ENCODE measurements around the gene USP31. TPM values are rescaled to one million over a fixed set of nuclear protein-coding genes. Genes with fewer than 3 reads are reported as not detected.

Gene USP31
- total and polyA plus RNA-seq, 2 donors from 2014 or later, result 3.5 to 19.7 TPM

DNA sequence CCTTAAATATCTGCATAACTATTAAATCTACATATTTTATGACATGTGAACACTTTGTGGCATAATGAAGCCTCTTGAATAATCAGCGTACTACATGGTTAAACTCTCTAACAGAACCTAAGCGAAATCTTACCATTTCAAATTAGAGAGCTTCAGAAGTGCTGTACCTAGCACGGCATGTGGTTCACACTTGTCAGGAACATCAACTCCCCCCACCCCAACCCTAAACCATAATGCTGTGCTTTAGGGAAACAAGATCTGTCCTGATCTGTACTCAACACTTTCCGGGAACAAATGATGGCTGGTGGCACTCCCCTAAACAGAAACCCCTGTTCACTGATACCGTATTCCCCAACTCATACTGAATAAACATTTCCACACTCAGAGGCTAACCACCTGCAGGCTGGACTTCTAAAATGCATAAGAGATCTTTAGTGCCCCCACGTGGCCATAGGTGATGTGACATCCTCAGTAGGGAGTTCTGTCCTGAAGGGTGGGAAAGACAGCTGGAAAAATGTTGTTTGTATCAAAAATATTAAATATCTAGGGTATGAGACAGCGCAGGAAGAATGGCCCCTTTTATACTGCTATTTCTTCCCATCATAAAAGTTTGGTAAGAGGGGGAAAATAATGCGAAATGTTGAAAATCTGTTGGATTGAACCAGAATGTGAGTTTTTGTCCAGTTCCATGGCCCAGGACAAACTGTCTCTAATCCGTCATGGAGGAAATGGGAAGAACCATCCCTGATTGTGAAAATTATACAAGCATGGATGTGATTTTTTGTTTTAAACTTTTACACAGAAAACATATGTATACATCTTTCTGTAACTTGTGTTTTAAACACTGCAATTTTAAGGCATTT is 88.6 kb downstream of the USP31 start:
- peak in 4 of 5 donors; percentile 63 to 88 (median 77) for DNase-seq
- no peak overlapping the region for H3K4me3 ChIP-seq (ENCODE audit: low read length in 3 of 3)
- H3K27ac ChIP-seq (ENCODE audit: low read depth in 2 of 2, low read length in 2 of 2), result no peak overlapping the region
- TF ChIP-seq, protein P1, sequence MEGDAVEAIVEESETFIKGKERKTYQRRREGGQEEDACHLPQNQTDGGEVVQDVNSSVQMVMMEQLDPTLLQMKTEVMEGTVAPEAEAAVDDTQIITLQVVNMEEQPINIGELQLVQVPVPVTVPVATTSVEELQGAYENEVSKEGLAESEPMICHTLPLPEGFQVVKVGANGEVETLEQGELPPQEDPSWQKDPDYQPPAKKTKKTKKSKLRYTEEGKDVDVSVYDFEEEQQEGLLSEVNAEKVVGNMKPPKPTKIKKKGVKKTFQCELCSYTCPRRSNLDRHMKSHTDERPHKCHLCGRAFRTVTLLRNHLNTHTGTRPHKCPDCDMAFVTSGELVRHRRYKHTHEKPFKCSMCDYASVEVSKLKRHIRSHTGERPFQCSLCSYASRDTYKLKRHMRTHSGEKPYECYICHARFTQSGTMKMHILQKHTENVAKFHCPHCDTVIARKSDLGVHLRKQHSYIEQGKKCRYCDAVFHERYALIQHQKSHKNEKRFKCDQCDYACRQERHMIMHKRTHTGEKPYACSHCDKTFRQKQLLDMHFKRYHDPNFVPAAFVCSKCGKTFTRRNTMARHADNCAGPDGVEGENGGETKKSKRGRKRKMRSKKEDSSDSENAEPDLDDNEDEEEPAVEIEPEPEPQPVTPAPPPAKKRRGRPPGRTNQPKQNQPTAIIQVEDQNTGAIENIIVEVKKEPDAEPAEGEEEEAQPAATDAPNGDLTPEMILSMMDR (IDR thresholded peaks at IDR 0.05; ENCODE audit: borderline replicate concordance, extremely low read depth, insufficient read depth), result peak; percentile 80
- H3K36me3 ChIP-seq (ENCODE audit: control insufficient read depth in 2 of 3, insufficient read depth in 3 of 3, low read length in 3 of 3), result no peaks in the 10 kb centered on the region
- intact Hi-C loops (cut with DNase I), result no loop called here
- H3K27me3 ChIP-seq (ENCODE audit: control insufficient read depth, insufficient read depth, low read length), result no peaks in the 10 kb centered on the region
- no peak overlapping the region for H3K9ac ChIP-seq (ENCODE audit: low read length in 3 of 3)
- FAIRE-seq, result no peak
- H3K9me3 ChIP-seq (ENCODE audit: control insufficient read depth in 2 of 3, insufficient read depth in 1 of 3, low read length in 3 of 3), result no peaks in the 10 kb centered on the region
- no peaks in the 10 kb centered on the region for H3K4me1 ChIP-seq (ENCODE audit: control insufficient read depth in 2 of 3, insufficient read depth in 2 of 3, low read depth in 1 of 3, low read length in 3 of 3)

DNA sequence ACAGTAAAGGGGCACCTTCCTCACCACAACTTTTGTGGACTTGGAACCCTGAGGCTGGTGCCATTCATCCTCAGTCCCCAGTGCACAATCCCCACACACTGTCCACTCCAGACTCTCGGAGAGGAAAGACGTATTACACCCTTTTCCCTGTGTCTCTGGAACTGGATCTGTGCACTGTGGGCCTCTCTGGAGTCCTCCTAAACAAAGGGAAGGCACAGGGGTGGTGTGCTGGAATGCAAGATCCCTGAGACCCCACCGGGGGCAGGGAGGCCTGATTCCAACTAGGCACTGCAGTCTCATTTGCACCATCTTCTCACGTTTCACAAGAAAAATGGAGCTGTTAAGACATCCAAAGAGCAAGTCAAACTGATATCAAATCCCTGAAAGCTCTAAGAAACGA is 89.8 kb downstream of the USP31 start:
- intact Hi-C loops (cut with DNase I), result no loop called here
- TF ChIP-seq, protein P1 (IDR thresholded peaks at IDR 0.05; ENCODE audit: borderline replicate concordance, extremely low read depth, insufficient read depth), result no peak
- Histone ChIP-seq H3K4me3 (ENCODE audit: low read length in 3 of 3) (no peak overlapping the region), H3K36me3 (ENCODE audit: control insufficient read depth in 2 of 3, insufficient read depth in 3 of 3, low read length in 3 of 3) (no peaks in the 10 kb centered on the region), H3K27me3 (ENCODE audit: control insufficient read depth, insufficient read depth, low read length) (no peaks in the 10 kb centered on the region), H3K27ac (ENCODE audit: low read depth in 2 of 2, low read length in 2 of 2) (no peak overlapping the region), H3K9ac (ENCODE audit: low read length in 3 of 3) (no peak overlapping the region), H3K9me3 (ENCODE audit: control insufficient read depth in 2 of 3, insufficient read depth in 1 of 3, low read length in 3 of 3) (no peaks in the 10 kb centered on the region), H3K4me1 (ENCODE audit: control insufficient read depth in 2 of 3, insufficient read depth in 2 of 3, low read depth in 1 of 3, low read length in 3 of 3) (no peaks in the 10 kb centered on the region)
- DNase-seq (no peak), FAIRE-seq (no peak)

DNA sequence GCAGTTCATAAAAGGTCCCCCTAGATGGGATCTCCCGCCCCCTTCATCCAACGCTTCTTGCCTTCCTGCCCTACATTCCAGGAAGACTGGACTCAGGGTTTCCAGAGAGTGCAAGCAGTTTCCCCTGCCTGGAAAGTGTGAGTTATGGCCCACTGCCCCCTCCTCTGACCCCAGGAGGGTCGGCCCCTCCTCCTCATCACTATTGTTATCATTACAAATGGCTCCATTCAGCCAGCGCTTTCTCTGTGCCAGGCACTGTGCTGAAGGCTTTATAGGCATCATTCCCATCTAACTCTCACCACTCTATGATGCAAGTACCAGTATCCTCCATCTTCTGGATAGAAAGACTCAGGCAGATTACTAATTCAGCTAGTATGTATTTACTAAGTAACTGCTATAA is 90.7 kb downstream of the USP31 start:
- no peak for DNase-seq
- no peak overlapping the region for H3K4me3 ChIP-seq (ENCODE audit: low read length in 3 of 3)
- H3K9ac ChIP-seq (ENCODE audit: low read length in 3 of 3), result no peak overlapping the region
- FAIRE-seq, result no peak
- no peak overlapping the region for H3K27ac ChIP-seq (ENCODE audit: low read depth in 2 of 2, low read length in 2 of 2)
- no peaks in the 10 kb centered on the region for H3K9me3 ChIP-seq (ENCODE audit: control insufficient read depth in 2 of 3, insufficient read depth in 1 of 3, low read length in 3 of 3)
- H3K27me3 ChIP-seq (ENCODE audit: control insufficient read depth, insufficient read depth, low read length), result no peaks in the 10 kb centered on the region
- H3K4me1 ChIP-seq (ENCODE audit: control insufficient read depth in 2 of 3, insufficient read depth in 2 of 3, low read depth in 1 of 3, low read length in 3 of 3), result no peaks in the 10 kb centered on the region
- TF ChIP-seq, protein P1 (IDR thresholded peaks at IDR 0.05; ENCODE audit: borderline replicate concordance, extremely low read depth, insufficient read depth), result no peak
- intact Hi-C loops (cut with DNase I), result no loop called here
- H3K36me3 ChIP-seq (ENCODE audit: control insufficient read depth in 2 of 3, insufficient read depth in 3 of 3, low read length in 3 of 3), result no peaks in the 10 kb centered on the region

Measured in kidney (tissue), 14 donors.